ENCODE results near the gene ZNF579.
"Not testable (repeated sequence)": the region's sequence is repeated elsewhere in the genome, so short reads cannot be mapped to it uniquely, and the experiment has no call there.

ZNF579 gene

GRCh38 chr19:55573929-55574328 is 6.7 kb downstream of the ZNF579 start:
- DNase-seq (ENCODE audit: low spot score) = not testable (repeated sequence)

DNA sequence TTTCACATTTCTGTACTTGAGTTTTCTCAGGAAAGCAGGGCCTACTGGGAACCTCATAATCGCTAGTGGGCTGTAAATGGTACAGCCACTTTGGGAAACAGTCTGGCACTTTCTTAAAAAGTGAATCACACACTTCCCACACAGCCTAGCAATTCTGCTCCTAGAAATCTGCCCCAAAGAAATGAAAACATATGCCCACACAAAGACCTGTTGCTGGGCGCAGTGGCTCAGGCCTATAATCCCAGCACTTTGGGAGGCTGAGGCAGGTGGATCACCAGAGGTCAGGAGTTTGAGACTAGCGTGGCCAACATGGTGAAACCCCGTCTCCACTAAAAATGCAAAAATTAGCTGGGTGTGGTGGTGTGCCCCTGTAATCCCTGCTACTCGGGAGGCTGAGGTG is 11.2 kb downstream of the ZNF579 start:
- DNase-seq (ENCODE audit: low spot score) = not testable (repeated sequence)

GRCh38 chr19:55567708-55568328 is 12.8 kb downstream of the ZNF579 start:
- DNase-seq (ENCODE audit: low spot score) = no peak

GRCh38 chr19:55566823-55567222 is 13.8 kb downstream of the ZNF579 start:
- DNase-seq (ENCODE audit: low spot score) = no peak

GRCh38 chr19:55563261-55563690 is 17.4 kb downstream of the ZNF579 start:
- DNase-seq (ENCODE audit: low spot score) = no peak

DNA sequence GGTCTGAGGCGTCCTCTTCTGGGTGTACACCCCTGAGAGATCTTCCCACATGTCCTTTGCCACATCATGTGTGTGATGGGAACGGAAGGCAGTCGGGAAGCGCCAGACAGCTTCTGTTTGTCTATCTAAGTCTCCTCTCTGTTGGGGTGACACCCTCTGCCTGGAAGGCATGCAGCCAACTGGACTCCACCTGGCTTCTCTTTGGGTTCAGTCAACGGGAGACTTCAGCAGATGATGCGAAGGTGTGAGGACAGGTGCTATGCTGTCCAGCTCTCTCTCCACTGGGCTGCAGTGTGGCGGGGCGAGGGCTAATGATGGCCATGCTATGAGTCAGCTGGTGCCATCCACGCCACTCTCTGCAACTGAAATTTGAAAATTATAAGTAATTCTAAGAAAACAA is 21.0 kb downstream of the ZNF579 start:
- no peak for DNase-seq (ENCODE audit: low spot score)

- no peak for DNase-seq (ENCODE audit: low spot score)
Observed at GRCh38 chr19:55554741-55555152, 25.9 kb downstream of the ZNF579 start.

- DNase-seq (ENCODE audit: low spot score) = no peak
Observed at GRCh38 chr19:55554302-55554701, 26.3 kb downstream of the ZNF579 start.

- no peak for DNase-seq (ENCODE audit: low spot score)
Observed at GRCh38 chr19:55553217-55554182, 27.1 kb downstream of the ZNF579 start.

- DNase-seq (ENCODE audit: low spot score) = no peak
Observed at GRCh38 chr19:55552620-55553019, 28.0 kb downstream of the ZNF579 start.

GRCh38 chr19:55552206-55552605 is 28.4 kb downstream of the ZNF579 start:
- DNase-seq (ENCODE audit: low spot score) = no peak

DNA sequence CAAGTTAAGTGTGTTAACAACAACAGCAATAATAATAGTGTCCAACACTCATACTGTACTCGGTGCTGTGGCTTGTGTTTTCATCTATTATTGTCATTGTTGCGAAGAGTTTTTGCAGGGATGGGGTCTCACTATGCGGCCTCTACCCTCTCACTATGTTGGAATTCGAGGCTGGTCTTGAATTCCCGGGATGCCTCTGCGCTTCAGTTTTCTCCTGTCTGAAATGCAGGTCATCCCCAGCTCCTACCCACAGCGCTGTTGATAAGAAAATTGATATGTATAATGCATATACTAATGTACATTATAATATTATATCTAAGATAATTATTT is 30.4 kb downstream of the ZNF579 start:
- DNase-seq (ENCODE audit: low spot score) = no peak

DNA sequence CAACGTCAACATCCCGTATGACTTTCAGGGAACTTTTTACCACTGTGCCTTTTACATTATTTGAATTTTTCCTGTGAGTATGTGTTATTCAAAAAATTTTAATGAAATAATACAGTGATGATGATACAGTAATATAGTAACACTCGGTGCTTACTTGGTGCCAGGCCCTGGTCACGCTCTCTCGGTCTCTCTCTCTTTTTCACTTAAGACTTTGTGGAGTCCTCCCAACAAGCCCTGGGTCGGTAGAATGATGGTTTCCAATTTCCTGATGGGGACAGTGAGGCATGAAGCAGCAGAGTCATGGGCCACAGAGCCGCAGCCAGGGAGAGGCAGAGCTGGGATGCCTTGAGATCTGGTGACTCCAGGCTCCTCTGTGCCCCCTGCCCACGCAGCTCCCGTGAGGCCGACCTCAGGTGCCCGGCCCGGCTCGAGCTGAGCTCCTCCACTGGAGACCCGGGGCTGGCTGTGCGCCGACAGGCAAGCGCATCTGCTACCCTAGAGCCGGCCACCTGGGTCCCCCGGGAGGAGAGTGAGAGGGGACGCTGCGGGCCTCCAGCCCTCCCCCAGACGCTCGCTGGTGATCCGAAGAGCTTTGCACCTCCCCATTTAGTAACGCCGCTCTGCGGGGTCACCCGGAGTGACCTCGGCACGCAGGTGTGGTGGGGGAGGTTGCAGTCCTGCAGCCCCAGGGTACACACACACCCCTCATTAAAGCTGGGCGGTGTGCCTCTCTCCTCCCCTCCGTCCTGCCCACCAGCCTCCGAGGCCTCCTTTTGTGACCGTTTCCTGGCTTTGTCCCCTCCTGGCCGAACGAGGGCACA is 30.9 kb downstream of the ZNF579 start:
- DNase-seq (ENCODE audit: low spot score) = no peak

GRCh38 chr19:55546822-55547614 is 33.6 kb downstream of the ZNF579 start:
- no peak for DNase-seq (ENCODE audit: low spot score)

DNA sequence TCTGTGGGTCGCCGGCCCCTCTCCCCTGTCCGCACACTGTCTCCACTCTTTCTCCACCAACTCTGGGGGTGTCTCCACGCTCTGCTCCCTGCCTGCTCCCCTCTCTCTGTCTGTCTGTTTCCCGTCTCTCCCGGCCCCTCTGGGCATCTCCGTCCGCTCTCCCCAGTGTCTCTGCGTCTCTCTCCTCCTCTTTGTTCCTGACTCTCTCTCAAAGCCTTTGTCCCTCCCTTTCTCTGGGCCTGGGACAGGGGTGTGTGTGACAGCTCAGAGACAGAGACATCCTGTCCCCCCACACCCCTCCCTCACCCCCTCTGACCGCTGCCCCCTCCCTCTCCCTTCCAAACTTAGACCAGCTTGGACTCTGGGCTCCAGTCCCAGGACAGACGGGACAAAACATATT is 34.6 kb downstream of the ZNF579 start:
- no peak for DNase-seq (ENCODE audit: low spot score)

- no peak for DNase-seq (ENCODE audit: low spot score)
Observed at GRCh38 chr19:55545443-55545842, 35.2 kb downstream of the ZNF579 start, which contains the start of gene SBK3. Gene SBK3 (minus strand): TSS chr19:55545543. CDS start chr19:55545543, 0 bp downstream.

- no peak for DNase-seq (ENCODE audit: low spot score)
Observed at GRCh38 chr19:55544776-55545439, 35.7 kb downstream of the ZNF579 start.

DNA sequence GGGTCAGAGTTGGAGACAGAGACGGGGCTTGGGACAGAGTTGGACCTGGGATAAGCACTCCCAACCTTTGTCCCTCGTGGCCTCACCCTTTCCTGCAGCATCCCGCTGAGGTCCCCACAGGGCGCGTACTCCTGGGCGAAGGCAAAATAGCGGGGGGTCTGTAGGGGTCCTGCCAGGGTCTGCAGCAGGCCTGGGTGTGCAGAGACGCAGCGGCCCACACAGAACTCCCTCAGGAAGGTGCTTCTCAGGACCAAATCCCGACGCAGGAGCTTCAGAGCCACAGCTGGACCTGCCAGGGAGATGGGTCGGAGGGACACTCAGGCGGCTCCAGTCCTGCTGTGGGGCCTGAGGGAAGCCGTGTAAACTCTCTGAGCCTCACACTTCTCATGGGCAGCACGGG is 36.6 kb downstream of the ZNF579 start:
- no peak for DNase-seq (ENCODE audit: low spot score)

DNA sequence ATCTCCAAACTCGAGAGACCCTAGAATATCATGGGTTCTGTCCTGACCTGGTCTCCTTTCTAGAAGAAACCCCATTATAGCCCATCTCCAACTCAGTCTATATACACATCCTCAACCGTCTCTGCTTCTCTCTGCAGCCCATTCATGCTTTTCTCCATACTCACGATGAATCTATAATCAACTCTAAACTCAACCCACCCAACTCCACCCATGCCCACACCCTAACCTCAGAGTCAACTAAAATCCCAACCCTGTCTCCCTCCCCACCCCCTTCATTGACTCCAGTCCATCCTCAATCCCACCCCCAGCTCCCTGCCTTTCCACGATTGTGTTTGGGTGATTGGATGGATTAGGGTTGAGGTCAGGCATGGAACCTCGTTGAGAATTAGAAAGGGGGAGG is 37.1 kb downstream of the ZNF579 start:
- DNase-seq (ENCODE audit: low spot score) = no peak

- no peak for DNase-seq (ENCODE audit: low spot score)
Observed at GRCh38 chr19:55542292-55542855, 38.3 kb downstream of the ZNF579 start.
